OCI-LY1 (cell line): ENCODE data around the gene AKR7A2.

Experiments used
- EZH2 ChIP-seq: fragments of 200-600 bp; sonication (generic), shearing (Covaris generic); IDR thresholded peaks from 2 replicates; pipeline ENCODE4 v1.8.0; 2017; ENCODE audit warnings: borderline replicate concordance, mixed run types, mild to moderate bottlenecking, antibody characterized with exemption, low read length, moderate library complexity, mixed read lengths
- TF ChIP-seq, protein P1 (sequence below): fragments of 200-600 bp; sonication (generic), shearing (Covaris generic); IDR thresholded peaks from 2 replicates; pipeline ENCODE4 v1.5.1; 2017; ENCODE audit warnings: mild to moderate bottlenecking, antibody characterized with exemption, low read length, moderate library complexity, mixed read lengths

DNA sequence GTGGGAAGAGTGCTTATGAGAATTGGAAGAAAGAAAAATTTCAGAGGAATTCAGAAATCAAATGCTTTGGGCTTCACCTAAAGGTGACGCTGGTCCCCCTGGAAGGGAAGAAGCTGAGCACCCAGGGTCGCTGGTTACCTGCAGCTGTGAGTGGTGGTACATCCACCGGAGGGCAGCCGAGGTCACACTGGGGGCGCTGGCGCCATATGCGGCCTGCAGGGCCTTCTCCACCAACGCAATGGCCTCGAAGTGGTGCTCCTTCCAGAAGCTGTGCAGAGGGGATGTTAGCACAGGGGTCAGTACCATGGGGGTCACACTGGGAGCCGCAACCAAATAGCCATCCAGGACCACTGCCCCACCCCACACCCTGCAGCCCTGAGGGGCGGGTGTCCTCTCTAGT lies 6.1 kb downstream of the AKR7A2 start:
- TF ChIP-seq, protein P1, sequence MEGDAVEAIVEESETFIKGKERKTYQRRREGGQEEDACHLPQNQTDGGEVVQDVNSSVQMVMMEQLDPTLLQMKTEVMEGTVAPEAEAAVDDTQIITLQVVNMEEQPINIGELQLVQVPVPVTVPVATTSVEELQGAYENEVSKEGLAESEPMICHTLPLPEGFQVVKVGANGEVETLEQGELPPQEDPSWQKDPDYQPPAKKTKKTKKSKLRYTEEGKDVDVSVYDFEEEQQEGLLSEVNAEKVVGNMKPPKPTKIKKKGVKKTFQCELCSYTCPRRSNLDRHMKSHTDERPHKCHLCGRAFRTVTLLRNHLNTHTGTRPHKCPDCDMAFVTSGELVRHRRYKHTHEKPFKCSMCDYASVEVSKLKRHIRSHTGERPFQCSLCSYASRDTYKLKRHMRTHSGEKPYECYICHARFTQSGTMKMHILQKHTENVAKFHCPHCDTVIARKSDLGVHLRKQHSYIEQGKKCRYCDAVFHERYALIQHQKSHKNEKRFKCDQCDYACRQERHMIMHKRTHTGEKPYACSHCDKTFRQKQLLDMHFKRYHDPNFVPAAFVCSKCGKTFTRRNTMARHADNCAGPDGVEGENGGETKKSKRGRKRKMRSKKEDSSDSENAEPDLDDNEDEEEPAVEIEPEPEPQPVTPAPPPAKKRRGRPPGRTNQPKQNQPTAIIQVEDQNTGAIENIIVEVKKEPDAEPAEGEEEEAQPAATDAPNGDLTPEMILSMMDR: no peak
- TF ChIP-seq EZH2: no peak
